Ishikawa (cell line): Measurements from ENCODE around the gene SMAD6.

Source experiments
- CEBPB ChIP-seq: IDR thresholded peaks from 2 replicates; pipeline ENCODE4 v1.6.1; 2012
- CREB1 ChIP-seq: IDR thresholded peaks from 2 replicates; pipeline ENCODE4 v1.6.1; 2012; ENCODE audit warnings: low read depth
- EGR1 ChIP-seq: IDR thresholded peaks from 2 replicates; pipeline ENCODE4 v1.6.1; 2012
- EP300 ChIP-seq: IDR thresholded peaks from 2 replicates; pipeline ENCODE4 v1.6.1; 2012; ENCODE audit warnings: borderline replicate concordance
- FOXM1 ChIP-seq: IDR thresholded peaks from 2 replicates; pipeline ENCODE4 v1.6.1; 2012; ENCODE audit warnings: low read depth, borderline replicate concordance
- NFIC ChIP-seq: IDR thresholded peaks from 2 replicates; pipeline ENCODE4 v1.6.1; 2012
- RAD21 ChIP-seq: IDR thresholded peaks from 2 replicates; pipeline ENCODE4 v1.6.1; 2012; ENCODE audit warnings: low read depth
- TAF1 ChIP-seq: IDR thresholded peaks from 2 replicates; pipeline ENCODE4 v1.6.1; 2012; ENCODE audit warnings: low read depth, mild to moderate bottlenecking
- TCF12 ChIP-seq: IDR thresholded peaks from 2 replicates; pipeline ENCODE4 v1.6.1; 2012; ENCODE audit warnings: low read depth
- TEAD4 ChIP-seq: IDR thresholded peaks from 2 replicates; pipeline ENCODE4 v1.6.1; 2012
- YY1 ChIP-seq: IDR thresholded peaks from 2 replicates; pipeline ENCODE4 v1.6.1; 2012; ENCODE audit warnings: low read depth
- ZBTB7A ChIP-seq: IDR thresholded peaks from 2 replicates; pipeline ENCODE4 v1.6.1; 2012; ENCODE audit warnings: low read depth
- TF ChIP-seq, protein P1 (sequence below): IDR thresholded peaks from 2 replicates; pipeline ENCODE4 v1.6.1; 2012; ENCODE audit warnings: low read depth, mild to moderate bottlenecking
- TF ChIP-seq, protein P2 (sequence below): IDR thresholded peaks from 2 replicates; pipeline ENCODE4 v1.6.1; 2012

- no peak for TF ChIP-seq RAD21
- TF ChIP-seq ZBTB7A, result no peak
- TF ChIP-seq, protein P1, sequence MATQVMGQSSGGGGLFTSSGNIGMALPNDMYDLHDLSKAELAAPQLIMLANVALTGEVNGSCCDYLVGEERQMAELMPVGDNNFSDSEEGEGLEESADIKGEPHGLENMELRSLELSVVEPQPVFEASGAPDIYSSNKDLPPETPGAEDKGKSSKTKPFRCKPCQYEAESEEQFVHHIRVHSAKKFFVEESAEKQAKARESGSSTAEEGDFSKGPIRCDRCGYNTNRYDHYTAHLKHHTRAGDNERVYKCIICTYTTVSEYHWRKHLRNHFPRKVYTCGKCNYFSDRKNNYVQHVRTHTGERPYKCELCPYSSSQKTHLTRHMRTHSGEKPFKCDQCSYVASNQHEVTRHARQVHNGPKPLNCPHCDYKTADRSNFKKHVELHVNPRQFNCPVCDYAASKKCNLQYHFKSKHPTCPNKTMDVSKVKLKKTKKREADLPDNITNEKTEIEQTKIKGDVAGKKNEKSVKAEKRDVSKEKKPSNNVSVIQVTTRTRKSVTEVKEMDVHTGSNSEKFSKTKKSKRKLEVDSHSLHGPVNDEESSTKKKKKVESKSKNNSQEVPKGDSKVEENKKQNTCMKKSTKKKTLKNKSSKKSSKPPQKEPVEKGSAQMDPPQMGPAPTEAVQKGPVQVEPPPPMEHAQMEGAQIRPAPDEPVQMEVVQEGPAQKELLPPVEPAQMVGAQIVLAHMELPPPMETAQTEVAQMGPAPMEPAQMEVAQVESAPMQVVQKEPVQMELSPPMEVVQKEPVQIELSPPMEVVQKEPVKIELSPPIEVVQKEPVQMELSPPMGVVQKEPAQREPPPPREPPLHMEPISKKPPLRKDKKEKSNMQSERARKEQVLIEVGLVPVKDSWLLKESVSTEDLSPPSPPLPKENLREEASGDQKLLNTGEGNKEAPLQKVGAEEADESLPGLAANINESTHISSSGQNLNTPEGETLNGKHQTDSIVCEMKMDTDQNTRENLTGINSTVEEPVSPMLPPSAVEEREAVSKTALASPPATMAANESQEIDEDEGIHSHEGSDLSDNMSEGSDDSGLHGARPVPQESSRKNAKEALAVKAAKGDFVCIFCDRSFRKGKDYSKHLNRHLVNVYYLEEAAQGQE, result no peak
- no peak for TF ChIP-seq EP300
- no peak for TF ChIP-seq NFIC
- TF ChIP-seq TEAD4, result no peak
- TF ChIP-seq CREB1, result no peak
- TF ChIP-seq FOXM1, result no peak
- no peak for TF ChIP-seq YY1
- TF ChIP-seq, protein P2, sequence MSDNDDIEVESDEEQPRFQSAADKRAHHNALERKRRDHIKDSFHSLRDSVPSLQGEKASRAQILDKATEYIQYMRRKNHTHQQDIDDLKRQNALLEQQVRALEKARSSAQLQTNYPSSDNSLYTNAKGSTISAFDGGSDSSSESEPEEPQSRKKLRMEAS, result no peak
- TF ChIP-seq CEBPB, result no peak
- TF ChIP-seq TCF12, result no peak
- no peak for TF ChIP-seq TAF1
- no peak for TF ChIP-seq EGR1
Measured at GRCh38 chr15:66771351-66771650, 69.3 kb downstream of the SMAD6 start.
